HTERT RPE-1 (cell line): ENCODE measurements around the gene B3GNT8.
"Not testable (repeated sequence)": the region's sequence is repeated elsewhere in the genome, so short reads cannot be mapped to it uniquely, and the experiment has no call there.

Experiments
- in situ Hi-C: fragments of 300-500 bp; cut with MboI; formaldehyde crosslinking; loops from 4 replicates; pipeline ENCODE4 v1.14.3; 2020; ENCODE audit warnings: low sequenced_read_pairs

The B3GNT8 gene

GRCh38 chr19:41426952-41427646 lies at the start of gene B3GNT8:
Gene B3GNT8, minus strand, starts transcription at chr19:41427374. Its CDS starts 596 bp downstream, at chr19:41426778.
- in situ Hi-C loops = no loop called here

GRCh38 chr19:41476583-41476982 lies 49.4 kb upstream of the B3GNT8 start:
- in situ Hi-C loops = no loop called here

- in situ Hi-C loops = not testable (repeated sequence)
These were observed 36.4 kb upstream of the B3GNT8 start for GRCh38 chr19:41463257-41464256.

- in situ Hi-C loops = no loop called here
These were observed 35.3 kb upstream of the B3GNT8 start for GRCh38 chr19:41462497-41462896.

- in situ Hi-C loops = no loop called here
These were observed 30.1 kb upstream of the B3GNT8 start for GRCh38 chr19:41457241-41457640.

- in situ Hi-C loops = no loop called here
These were observed 29.3 kb upstream of the B3GNT8 start for GRCh38 chr19:41456342-41456918.

- in situ Hi-C loops = no loop called here
These were observed 28.8 kb upstream of the B3GNT8 start for GRCh38 chr19:41455936-41456335.

- in situ Hi-C loops = no loop called here
These were observed 25.6 kb upstream of the B3GNT8 start for GRCh38 chr19:41452584-41453275.

- in situ Hi-C loops = no loop called here
These were observed 22.6 kb upstream of the B3GNT8 start for GRCh38 chr19:41449865-41450178.

GRCh38 chr19:41449079-41449864 lies 22.1 kb upstream of the B3GNT8 start:
- in situ Hi-C loops = no loop called here

- in situ Hi-C loops = no loop called here
These were observed 20.7 kb upstream of the B3GNT8 start for GRCh38 chr19:41447732-41448332.

GRCh38 chr19:41445575-41445974 lies 18.4 kb upstream of the B3GNT8 start:
- in situ Hi-C loops = no loop called here

GRCh38 chr19:41443813-41444455 lies 16.8 kb upstream of the B3GNT8 start:
- in situ Hi-C loops = no loop called here

- in situ Hi-C loops = no loop called here
These were observed 15.5 kb upstream of the B3GNT8 start, which contains the start of gene ERICH4 for GRCh38 chr19:41442473-41443355. Gene ERICH4, plus strand, starts transcription at chr19:41443156. Its CDS starts 14 bp downstream, at chr19:41443170.

- in situ Hi-C loops = no loop called here
These were observed 14.3 kb upstream of the B3GNT8 start for GRCh38 chr19:41441321-41441945.

- in situ Hi-C loops = no loop called here
These were observed 12.5 kb upstream of the B3GNT8 start, which contains the start of gene DMAC2 for GRCh38 chr19:41439441-41440222. Gene DMAC2, minus strand, starts transcription at chr19:41439912. Its CDS starts 13 bp downstream, at chr19:41439899.
